HepG2 (cell line): Measurements from ENCODE around the gene USP36. TPM values are rescaled to one million over a fixed set of nuclear protein-coding genes. Genes with fewer than 3 reads are reported as not detected.

Experiments used
- BCL3 ChIP-seq: sonication (generic); formaldehyde crosslinking; IDR thresholded peaks from 2 replicates; pipeline ENCODE4 v1.5.1; 2020; ENCODE audit warnings: mild to moderate bottlenecking, missing genetic modification reagents, moderate library complexity
- BCL6 ChIP-seq: IDR thresholded peaks from 2 replicates; pipeline ENCODE4 v1.6.1; 2016; ENCODE audit warnings: missing genetic modification reagents, missing compliant biosample characterization
- HBP1 ChIP-seq: IDR thresholded peaks from 2 replicates; pipeline ENCODE4 v1.6.1; 2016; ENCODE audit warnings: low read depth, control low read depth
- HDAC6 ChIP-seq: fragments of 200-600 bp; sonication (generic); IDR thresholded peaks from 2 replicates; pipeline ENCODE4 v1.7.0; 2017; ENCODE audit warnings: mild to moderate bottlenecking, antibody characterized with exemption, low read length, low read depth
- KMT2B ChIP-seq: IDR thresholded peaks from 2 replicates; pipeline ENCODE4 v1.6.1; 2016; ENCODE audit warnings: missing genetic modification reagents, missing compliant biosample characterization
- MEF2D ChIP-seq: sonication (generic); formaldehyde crosslinking; IDR thresholded peaks from 2 replicates; pipeline ENCODE4 v1.5.1; 2020; ENCODE audit warnings: mild to moderate bottlenecking, missing genetic modification reagents
- NCOR1 ChIP-seq: fragments of 200-600 bp; sonication (generic); IDR thresholded peaks from 2 replicates; pipeline ENCODE4 v1.7.0; 2017; ENCODE audit warnings: antibody characterized with exemption, low read length, borderline replicate concordance
- NFRKB ChIP-seq: fragments of 450-650 bp; IDR thresholded peaks from 2 replicates; pipeline ENCODE4 v1.6.1; 2017
- ONECUT2 ChIP-seq: sonication (generic); formaldehyde crosslinking; IDR thresholded peaks from 2 replicates; pipeline ENCODE4 v1.4.0; 2020; ENCODE audit warnings: missing genetic modification reagents
- PAWR ChIP-seq: sonication (generic); formaldehyde crosslinking; IDR thresholded peaks from 2 replicates; pipeline ENCODE4 v1.4.0; 2020; ENCODE audit warnings: missing genetic modification reagents, mild to moderate bottlenecking, borderline replicate concordance
- RFXANK ChIP-seq: IDR thresholded peaks from 2 replicates; pipeline ENCODE4 v1.6.1; 2016
- TRIM24 ChIP-seq: sonication (generic); formaldehyde crosslinking; IDR thresholded peaks from 2 replicates; pipeline ENCODE4 v1.8.0; 2022; ENCODE audit warnings: mild to moderate bottlenecking, missing genetic modification reagents
- ZBTB34 ChIP-seq: sonication (generic); formaldehyde crosslinking; IDR thresholded peaks from 2 replicates; pipeline ENCODE4 v1.8.0; 2022; ENCODE audit warnings: mild to moderate bottlenecking, missing genetic modification reagents
- ZNF280D ChIP-seq: sonication (generic); formaldehyde crosslinking; IDR thresholded peaks from 2 replicates; pipeline ENCODE4 v1.5.1; 2020; ENCODE audit warnings: mild to moderate bottlenecking, missing genetic modification reagents
- ZNF772 ChIP-seq: sonication (generic); formaldehyde crosslinking; IDR thresholded peaks from 2 replicates; pipeline ENCODE4 v1.5.0; 2020; ENCODE audit warnings: mild to moderate bottlenecking, missing genetic modification reagents
- ZSCAN29 ChIP-seq: sonication (generic); formaldehyde crosslinking; conservative IDR thresholded peaks from 2 replicates; pipeline ENCODE4 v1.4.0; 2020; ENCODE audit warnings: mild to moderate bottlenecking, missing genetic modification reagents
- polyA plus RNA-seq, 8 experiments: library from polyadenylated mRNA; depleted of rRNA in 3 of 8; stranded (reverse) in 7 of 8; unstranded in 1 of 8; fragments of >200 nt; fragmentation: Illumina TruSeq in 4 of 8; extraction: Trizol in 4 of 8; gene quantifications; 2 replicates each; pipeline versions ENCODE4 v1.2.1 to v1.2.3, GENCODE V29; 2011 to 2016; ENCODE audit warnings: low read depth in 4 of 8, missing spikeins in 1 of 8, mixed read lengths in 1 of 8; ENCODE audit not compliant: insufficient read depth in 1 of 8
- total RNA-seq, 5 experiments: library from RNA; depleted of rRNA; stranded (reverse); fragments of >200 nt; fragmentation: Illumina TruSeq; extraction: Trizol; gene quantifications; 2 replicates each; pipeline ENCODE4 v1.2.3, GENCODE V29; 2016; ENCODE audit warnings: low read depth in 1 of 5
- TF ChIP-seq, protein P1 (sequence below): IDR thresholded peaks from 2 replicates; pipeline ENCODE4 v1.6.1; 2016; ENCODE audit warnings: control low read depth
- TF ChIP-seq, protein P2 (sequence below): sonication (generic); formaldehyde crosslinking; IDR thresholded peaks from 2 replicates; pipeline ENCODE4; 2020; ENCODE audit warnings: missing genetic modification reagents, mild to moderate bottlenecking, borderline replicate concordance

The USP36 gene
- total and polyA plus RNA-seq, 2 of the 13 experiments (the other 11 are each of a cell fraction or from before 2014, with no cell fraction given), result 29.6 to 45.9 TPM

- TF ChIP-seq ZNF280D (peak; percentile 74), HBP1 (CRISPR knock-in tag) (0 out of 2 replicates have a peak, but pooled peaks have one; percentile 31), NCOR1 (no peak), PAWR (CRISPR knock-in tag) (no peak), NFRKB (no peak), BCL6 (CRISPR knock-in tag) (peak; percentile 49; the same call in 1 of the 2 replicates), KMT2B (CRISPR knock-in tag) (no peak; the same call in 1 of the 2 replicates), ZSCAN29 (CRISPR knock-in tag) (no peak; the same call in 1 of the 2 replicates), HDAC6 (no peak), ONECUT2 (CRISPR knock-in tag) (peak; percentile 93), RFXANK (CRISPR knock-in tag) (no peak), ZNF772 (CRISPR knock-in tag) (peak; percentile 18; the same call in 1 of the 2 replicates), TRIM24 (no peak), BCL3 (0 out of 2 replicates have a peak, but pooled peaks have one; percentile 49), MEF2D (no peak), ZBTB34 (CRISPR knock-in tag) (peak; percentile 57; the same call in 1 of the 2 replicates)
- TF ChIP-seq, protein P1, sequence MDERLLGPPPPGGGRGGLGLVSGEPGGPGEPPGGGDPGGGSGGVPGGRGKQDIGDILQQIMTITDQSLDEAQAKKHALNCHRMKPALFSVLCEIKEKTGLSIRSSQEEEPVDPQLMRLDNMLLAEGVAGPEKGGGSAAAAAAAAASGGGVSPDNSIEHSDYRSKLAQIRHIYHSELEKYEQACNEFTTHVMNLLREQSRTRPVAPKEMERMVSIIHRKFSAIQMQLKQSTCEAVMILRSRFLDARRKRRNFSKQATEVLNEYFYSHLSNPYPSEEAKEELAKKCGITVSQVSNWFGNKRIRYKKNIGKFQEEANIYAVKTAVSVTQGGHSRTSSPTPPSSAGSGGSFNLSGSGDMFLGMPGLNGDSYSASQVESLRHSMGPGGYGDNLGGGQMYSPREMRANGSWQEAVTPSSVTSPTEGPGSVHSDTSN (CRISPR knock-in tag), result no peak
- TF ChIP-seq, protein P2, sequence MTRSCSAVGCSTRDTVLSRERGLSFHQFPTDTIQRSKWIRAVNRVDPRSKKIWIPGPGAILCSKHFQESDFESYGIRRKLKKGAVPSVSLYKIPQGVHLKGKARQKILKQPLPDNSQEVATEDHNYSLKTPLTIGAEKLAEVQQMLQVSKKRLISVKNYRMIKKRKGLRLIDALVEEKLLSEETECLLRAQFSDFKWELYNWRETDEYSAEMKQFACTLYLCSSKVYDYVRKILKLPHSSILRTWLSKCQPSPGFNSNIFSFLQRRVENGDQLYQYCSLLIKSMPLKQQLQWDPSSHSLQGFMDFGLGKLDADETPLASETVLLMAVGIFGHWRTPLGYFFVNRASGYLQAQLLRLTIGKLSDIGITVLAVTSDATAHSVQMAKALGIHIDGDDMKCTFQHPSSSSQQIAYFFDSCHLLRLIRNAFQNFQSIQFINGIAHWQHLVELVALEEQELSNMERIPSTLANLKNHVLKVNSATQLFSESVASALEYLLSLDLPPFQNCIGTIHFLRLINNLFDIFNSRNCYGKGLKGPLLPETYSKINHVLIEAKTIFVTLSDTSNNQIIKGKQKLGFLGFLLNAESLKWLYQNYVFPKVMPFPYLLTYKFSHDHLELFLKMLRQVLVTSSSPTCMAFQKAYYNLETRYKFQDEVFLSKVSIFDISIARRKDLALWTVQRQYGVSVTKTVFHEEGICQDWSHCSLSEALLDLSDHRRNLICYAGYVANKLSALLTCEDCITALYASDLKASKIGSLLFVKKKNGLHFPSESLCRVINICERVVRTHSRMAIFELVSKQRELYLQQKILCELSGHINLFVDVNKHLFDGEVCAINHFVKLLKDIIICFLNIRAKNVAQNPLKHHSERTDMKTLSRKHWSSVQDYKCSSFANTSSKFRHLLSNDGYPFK (CRISPR knock-in tag), result peak; percentile 36; the same call in 1 of the 2 replicates
Measured at GRCh38 chr17:78748730-78749317, 91.8 kb downstream of the USP36 start (continued).
